HG02588 (cell line): Measurements from ENCODE around the gene GLYATL2.
A peak's percentile ranks its signal among the peaks of the same experiment; 100 is the strongest.

Experiments
- ATAC-seq: cut with Tn5 transposase; IDR thresholded peaks from one replicate; pipeline ENCODE4 v1.9.1; 2021; ENCODE audit warnings: mild to moderate bottlenecking, moderate library complexity; ENCODE audit not compliant: unreplicated experiment

Gene GLYATL2

GRCh38 chr11:58801974-58802545 lies 42.4 kb downstream of the GLYATL2 start:
- ATAC-seq: no peak

DNA sequence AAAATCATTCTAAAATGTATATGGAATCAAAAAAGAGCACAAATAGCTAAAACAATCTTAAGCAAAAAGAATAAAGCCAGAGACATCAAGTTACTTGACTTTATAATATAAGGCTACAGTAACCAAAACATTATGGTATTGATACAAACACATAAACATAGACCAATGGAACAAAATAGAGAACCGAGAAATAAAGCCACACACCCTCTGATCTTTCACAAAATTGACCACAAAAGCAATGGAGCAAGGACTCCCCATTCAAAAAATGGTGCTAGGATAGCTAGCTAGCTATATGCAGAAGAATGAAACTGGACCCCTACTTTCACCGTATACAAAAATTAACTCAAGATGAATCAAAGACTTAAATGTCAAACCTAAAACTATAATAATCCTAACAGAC lies 43.2 kb downstream of the GLYATL2 start:
- no peak for ATAC-seq

DNA sequence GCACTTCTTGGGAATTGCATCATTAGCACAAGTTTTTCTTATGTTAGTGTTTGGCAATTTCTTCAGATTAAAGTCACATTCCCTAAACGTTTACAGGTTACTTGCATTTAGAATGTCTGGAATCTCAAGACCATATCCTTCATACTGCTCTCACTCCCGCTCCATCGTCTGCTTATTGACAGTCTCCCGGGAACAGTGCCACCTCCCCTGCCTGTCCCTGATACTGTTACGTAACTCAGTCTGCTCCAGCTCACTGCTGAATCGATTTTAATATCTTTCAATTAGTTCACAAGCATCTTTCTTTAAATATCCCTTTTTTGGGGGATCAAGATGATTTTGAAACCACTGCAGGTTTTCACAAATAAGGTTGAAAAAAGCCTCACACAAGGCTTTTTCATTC lies 48.2 kb downstream of the GLYATL2 start:
- no peak for ATAC-seq

DNA sequence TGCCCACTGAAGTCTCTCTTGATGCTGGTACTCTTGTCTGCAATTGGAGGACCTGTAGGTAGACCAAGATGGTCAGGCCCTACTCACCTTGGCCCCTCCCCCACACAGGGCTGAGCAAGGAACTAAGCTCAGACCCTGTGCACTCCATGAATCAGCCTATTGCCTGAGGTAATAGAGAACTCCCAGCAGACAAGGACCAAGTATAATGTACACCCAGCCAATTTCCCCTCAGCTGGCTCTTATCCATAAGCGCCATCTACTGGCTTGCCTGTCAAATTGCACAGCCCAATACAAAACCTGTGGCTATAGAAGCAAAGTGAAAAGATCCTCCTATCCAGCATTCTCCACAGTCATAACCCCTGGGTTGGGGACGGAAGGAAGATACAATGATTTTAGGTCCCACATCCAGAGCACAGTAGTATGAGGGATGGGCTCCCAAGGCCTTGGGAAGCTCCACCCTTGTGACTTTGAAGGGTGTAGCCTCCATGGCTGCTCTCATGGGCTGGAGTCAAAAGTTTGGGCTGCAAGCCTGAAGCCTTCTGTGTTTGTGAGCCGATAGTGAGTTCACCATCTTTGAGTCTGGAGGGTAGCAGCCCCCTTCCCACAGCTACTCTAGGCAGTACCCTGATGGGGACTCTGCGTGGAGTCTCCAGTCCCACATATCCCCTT lies 56.0 kb downstream of the GLYATL2 start:
- ATAC-seq: peak; percentile 91

- ATAC-seq: peak; percentile 10
Measured at GRCh38 chr11:58787903-58788302, 56.6 kb downstream of the GLYATL2 start.

GRCh38 chr11:58786693-58787092 lies 57.8 kb downstream of the GLYATL2 start:
- ATAC-seq: no peak

- ATAC-seq: no peak
Measured at GRCh38 chr11:58784995-58785394, 59.5 kb downstream of the GLYATL2 start.
